CD8-positive, alpha-beta memory T cell (primary cell): Measurements from ENCODE around the gene FAP. TPM values are rescaled to one million over a fixed set of nuclear protein-coding genes. Genes with fewer than 3 reads are reported as not detected.

ENCODE experiments used
- CTCF ChIA-PET: fragments of 350-600 bp; sonication (Branson Sonifier 250); formaldehyde crosslinking; loops from one replicate; lab custom pipeline; 2021; ENCODE audit warnings: antibody characterized with exemption; lab: Charles Lee
- POLR2A ChIA-PET: fragments of 350-600 bp; sonication (Branson Sonifier 250); formaldehyde crosslinking; loops from one replicate; lab custom pipeline; 2021; ENCODE audit warnings: antibody characterized with exemption; lab: Charles Lee
- DNase-seq, 5 donors: peaks; one replicate each; pipeline versions ENCODE4 v3.0.0 to v3.0.0-alpha.2; 2020 to 2022; ENCODE audit warnings: mixed read lengths in 1 of 5
- H3K27ac ChIP-seq: one replicate; pipeline ENCODE4 v1.7.0; 2013; ENCODE audit warnings: low read depth, mild to moderate bottlenecking, low read length, moderate library complexity
- H3K27me3 ChIP-seq: 2 replicates; pipeline ENCODE4 v1.7.0; 2013; ENCODE audit warnings: low read length, mild to moderate bottlenecking; ENCODE audit not compliant: insufficient read depth, poor library complexity, severe bottlenecking
- H3K36me3 ChIP-seq: 2 replicates; pipeline ENCODE4 v1.7.0; 2013; ENCODE audit warnings: mild to moderate bottlenecking, low read length, moderate library complexity; ENCODE audit not compliant: insufficient read depth
- H3K4me1 ChIP-seq: 2 replicates; pipeline ENCODE4 v1.7.0; 2013; ENCODE audit warnings: mild to moderate bottlenecking, low read length, moderate library complexity; ENCODE audit not compliant: insufficient read depth
- H3K4me3 ChIP-seq: 2 replicates; pipeline ENCODE4 v1.7.0; 2013; ENCODE audit warnings: mild to moderate bottlenecking, low read length
- H3K9me3 ChIP-seq: 2 replicates; pipeline ENCODE4 v1.7.0; 2013; ENCODE audit warnings: mild to moderate bottlenecking, low read length
- H3K27ac Mint-ChIP-seq, 8 donors: one replicate each; pipeline ENCODE4 v1.8.0; 2020 to 2021; ENCODE audit warnings: mixed read lengths in 8 of 8, mild to moderate bottlenecking in 6 of 8, inconsistent platforms in 3 of 8, moderate library complexity in 3 of 8
- H3K27me3 Mint-ChIP-seq, 2 donors: one replicate each; pipeline ENCODE4 v1.8.0; 2020 to 2021; ENCODE audit warnings: mixed read lengths in 2 of 2, mild to moderate bottlenecking in 1 of 2, moderate library complexity in 1 of 2
- H3K36me3 Mint-ChIP-seq, 3 donors: one replicate each; pipeline ENCODE4 v1.8.0; 2020 to 2021; ENCODE audit warnings: mixed read lengths in 3 of 3, inconsistent platforms in 1 of 3, mild to moderate bottlenecking in 1 of 3
- H3K4me1 Mint-ChIP-seq, 3 donors: one replicate each; pipeline ENCODE4 v1.8.0; 2020 to 2021; ENCODE audit warnings: mixed read lengths in 3 of 3, inconsistent platforms in 1 of 3, mild to moderate bottlenecking in 1 of 3
- H3K4me3 Mint-ChIP-seq, 7 donors: one replicate each; pipeline ENCODE4 v1.8.0; 2020 to 2021; ENCODE audit warnings: mixed read lengths in 7 of 7, mild to moderate bottlenecking in 6 of 7, moderate library complexity in 4 of 7, inconsistent platforms in 2 of 7
- H3K9me3 Mint-ChIP-seq, 5 donors: one replicate each; pipeline ENCODE4 v1.8.0; 2020 to 2022; ENCODE audit warnings: mixed read lengths in 5 of 5, mild to moderate bottlenecking in 3 of 5, moderate library complexity in 2 of 5, inconsistent platforms in 1 of 5
- polyA plus RNA-seq: library from polyadenylated mRNA; unstranded; fragments of 300-500 nt; fragmentation: Illumina TruSeq; gene quantifications from one replicate; pipeline ENCODE4 v1.2.3, GENCODE V29; 2021
- total RNA-seq, 2 experiments: library from RNA; stranded (reverse); gene quantifications; one replicate each; pipeline ENCODE4 v1.2.3, GENCODE V29; 2021

FAP gene
- total and polyA plus RNA-seq, 3 experiments from 2014 or later = not detected

DNA sequence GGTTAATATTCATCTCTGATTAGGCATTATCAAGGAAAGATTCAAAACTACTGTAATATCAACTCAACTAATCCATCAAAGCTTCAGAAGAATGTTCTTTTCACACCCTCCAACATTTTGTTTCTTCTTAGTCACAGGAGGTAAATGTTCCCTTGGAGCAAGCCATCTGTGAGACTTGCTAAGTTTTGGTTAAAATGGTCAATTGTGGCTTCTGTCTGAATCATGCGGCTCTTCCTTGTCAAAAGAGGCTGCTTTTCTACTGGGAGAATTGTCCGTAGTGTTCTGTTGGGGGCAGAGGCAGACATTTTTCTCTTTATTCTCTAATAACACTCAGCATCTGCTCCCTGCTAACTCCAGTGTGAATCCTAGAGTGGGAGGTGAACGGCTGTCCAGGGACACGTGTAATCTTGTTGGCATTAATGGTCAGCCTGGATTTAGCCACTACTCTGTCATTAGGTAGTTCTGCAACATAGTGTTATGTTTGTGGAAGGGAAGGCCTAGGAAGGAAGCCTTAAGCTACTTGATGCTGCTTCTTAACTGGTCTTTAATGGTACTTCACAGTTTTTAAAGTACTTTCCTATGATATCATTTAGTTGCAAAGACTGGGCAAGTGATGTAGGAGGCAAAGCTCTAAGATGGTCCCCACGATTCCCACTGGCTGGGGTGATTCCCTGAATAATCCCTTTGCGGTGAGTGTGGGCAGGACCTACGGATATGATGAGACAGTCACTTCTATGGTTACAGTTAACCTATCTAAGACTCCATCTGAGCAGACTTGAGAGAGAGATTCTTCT lies 22.6 kb upstream of the FAP start:
- peaks cover 18 to 57% (median 34%) of the 10 kb centered on the region in 3 donors for H3K36me3 Mint-ChIP-seq
- no peak for DNase-seq

DNA sequence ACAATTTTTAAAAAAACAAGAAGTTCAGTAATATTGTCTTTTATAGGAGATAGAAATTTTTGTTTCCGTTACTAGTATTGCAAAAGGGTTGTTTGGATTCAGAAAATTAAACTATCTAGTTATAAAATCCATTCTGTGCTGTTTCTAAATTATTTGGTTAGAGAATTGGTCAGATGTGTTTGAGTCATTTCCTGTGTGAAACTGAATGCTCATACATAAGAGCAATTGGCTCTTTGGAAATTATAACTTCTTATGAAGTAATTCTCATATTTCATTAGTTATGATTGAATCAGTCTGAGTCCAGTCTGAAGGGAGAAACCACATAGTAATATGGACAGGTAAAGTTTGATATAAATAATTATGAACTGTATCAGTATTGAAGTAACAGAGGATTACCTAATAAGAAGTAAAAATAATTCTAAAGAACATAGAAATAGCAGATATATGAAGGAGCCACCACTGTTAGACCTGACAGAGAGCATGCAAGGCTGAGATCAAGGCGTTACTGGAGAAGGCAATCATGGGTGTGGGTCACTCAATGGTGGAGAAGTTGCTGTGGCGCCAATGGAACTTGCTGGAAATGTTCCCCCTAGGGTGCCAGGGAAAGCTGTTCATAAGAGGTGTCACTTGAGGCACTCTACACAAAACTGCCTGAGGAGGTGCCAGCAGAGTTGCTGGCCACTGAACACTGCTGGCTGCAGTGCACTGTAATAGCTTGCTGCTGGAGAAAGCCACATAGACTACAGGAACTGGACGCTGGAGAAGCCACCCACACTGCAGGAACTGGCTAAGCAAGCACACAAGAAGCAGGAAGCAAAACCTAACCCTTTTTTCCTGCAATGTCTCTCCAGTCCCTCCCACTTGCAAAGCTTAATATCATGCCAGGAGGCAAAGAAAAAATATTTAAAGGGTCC lies 18.0 kb upstream of the FAP start:
- Mint-ChIP-seq H3K36me3 (peaks cover 3 to 16% (median 15%) of the 10 kb centered on the region in 3 donors), H3K27ac (peak overlapping the region in 4 of 8 donors; percentile 1 to 53 (median 12)), H3K9me3 (no peaks in the 10 kb centered on the region), H3K27me3 (no peaks in the 10 kb centered on the region), H3K4me1 (peaks cover 13 to 20% (median 19%) of the 10 kb centered on the region in 3 donors), H3K4me3 (peak overlapping the region in 1 of 7 donors; percentile 3)
- no peak for DNase-seq
- Histone ChIP-seq H3K9me3 (no peaks in the 10 kb centered on the region), H3K4me3 (no peak overlapping the region), H3K27ac (no peak overlapping the region), H3K27me3 (no peaks in the 10 kb centered on the region), H3K4me1 (peaks cover 16% of the 10 kb centered on the region), H3K36me3 (peaks cover 5% of the 10 kb centered on the region)
- POLR2A ChIA-PET = no interaction called here
- CTCF ChIA-PET = no interaction called here

More for the DNA sequence above, 22.6 kb upstream of the FAP start:
- Mint-ChIP-seq H3K9me3 (no peaks in the 10 kb centered on the region), H3K27me3 (no peaks in the 10 kb centered on the region), H3K27ac (peak overlapping the region in 4 of 8 donors; percentile 12 to 80 (median 31)), H3K4me1 (peaks cover 11 to 13% (median 12%) of the 10 kb centered on the region in 3 donors), H3K4me3 (no peak overlapping the region)
- no peak overlapping the region for H3K27ac ChIP-seq
- H3K4me3 ChIP-seq = no peak overlapping the region
- H3K9me3 ChIP-seq = no peaks in the 10 kb centered on the region
- ChIA-PET CTCF (interaction anchor here (1.1 to 1.4 kb wide), 2 partner anchors 32 to 44 kb away, joined by 3 read pairs; no protein-coding TSS in a partner anchor), POLR2A (no interaction called here)
- no peaks in the 10 kb centered on the region for H3K27me3 ChIP-seq
- H3K4me1 ChIP-seq = peaks cover 12% of the 10 kb centered on the region
- peaks cover 9% of the 10 kb centered on the region for H3K36me3 ChIP-seq

DNA sequence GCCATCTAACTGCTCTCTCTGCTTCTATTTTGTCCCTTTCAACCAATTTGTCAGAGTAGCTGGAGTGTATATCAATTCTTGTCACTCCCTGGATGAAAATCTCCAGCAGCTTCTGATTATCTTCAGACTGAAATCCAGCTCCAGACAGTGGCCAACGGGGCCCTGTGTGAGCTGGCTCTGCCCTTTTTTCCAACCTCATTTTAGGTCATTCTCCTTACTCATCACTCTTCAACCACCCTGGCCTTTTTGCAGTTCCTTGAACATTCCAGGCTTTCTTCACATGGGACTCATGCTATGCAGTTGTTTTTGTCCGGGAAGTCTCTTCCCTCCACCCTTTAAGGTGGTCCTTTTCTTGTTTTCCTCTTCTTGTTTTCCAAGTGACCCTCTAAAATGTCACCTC lies 15.4 kb upstream of the FAP start:
- H3K4me3 Mint-ChIP-seq = no peak overlapping the region
- no peak overlapping the region for H3K4me3 ChIP-seq
- H3K27ac ChIP-seq = no peak overlapping the region
- H3K27me3 ChIP-seq = no peaks in the 10 kb centered on the region
- CTCF ChIA-PET = no interaction called here
- POLR2A ChIA-PET = no interaction called here
- no peak overlapping the region for H3K27ac Mint-ChIP-seq
- no peaks in the 10 kb centered on the region for H3K27me3 Mint-ChIP-seq
- peaks cover 16% of the 10 kb centered on the region for H3K4me1 ChIP-seq
- H3K9me3 Mint-ChIP-seq = no peaks in the 10 kb centered on the region
- DNase-seq = no peak
- H3K36me3 ChIP-seq = no peaks in the 10 kb centered on the region
- H3K36me3 Mint-ChIP-seq = peaks cover 0 to 4% (median 0%) of the 10 kb centered on the region in 3 donors
- H3K9me3 ChIP-seq = no peaks in the 10 kb centered on the region
- H3K4me1 Mint-ChIP-seq = peaks cover 13 to 20% (median 19%) of the 10 kb centered on the region in 3 donors

DNA sequence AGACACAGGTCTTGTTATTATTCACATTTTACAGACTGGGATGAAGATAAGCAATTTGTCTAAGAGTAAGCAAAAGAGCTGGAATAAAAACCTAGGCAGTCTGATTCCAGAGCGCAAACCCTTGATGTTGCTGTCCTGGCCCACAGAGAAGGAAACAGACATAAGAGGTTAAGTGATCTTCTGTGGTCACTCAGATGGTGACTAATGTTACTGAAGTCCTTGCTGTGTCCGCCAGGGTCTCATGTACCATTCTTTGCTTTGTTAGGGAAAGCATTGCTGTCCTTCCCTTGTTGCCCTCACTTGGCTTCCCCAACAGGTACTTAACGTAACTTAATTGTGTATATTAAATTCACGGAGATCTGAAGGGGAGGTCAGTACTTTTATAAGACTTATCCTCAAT lies 14.9 kb upstream of the FAP start:
- Histone ChIP-seq H3K27me3 (no peaks in the 10 kb centered on the region), H3K27ac (no peak overlapping the region), H3K4me3 (no peak overlapping the region), H3K9me3 (no peaks in the 10 kb centered on the region), H3K4me1 (peaks cover 16% of the 10 kb centered on the region), H3K36me3 (no peaks in the 10 kb centered on the region)
- DNase-seq = no peak
- no peaks in the 10 kb centered on the region for H3K9me3 Mint-ChIP-seq
- no peak overlapping the region for H3K4me3 Mint-ChIP-seq
- H3K36me3 Mint-ChIP-seq = peaks cover 0 to 4% (median 0%) of the 10 kb centered on the region in 3 donors
- ChIA-PET POLR2A (no interaction called here), CTCF (interaction anchor here (0.8 kb wide), 1 partner anchor 37 kb away, joined by 3 read pairs; no protein-coding TSS in a partner anchor)
- H3K4me1 Mint-ChIP-seq = peaks cover 13 to 20% (median 19%) of the 10 kb centered on the region in 3 donors
- no peak overlapping the region for H3K27ac Mint-ChIP-seq
- no peaks in the 10 kb centered on the region for H3K27me3 Mint-ChIP-seq

DNA sequence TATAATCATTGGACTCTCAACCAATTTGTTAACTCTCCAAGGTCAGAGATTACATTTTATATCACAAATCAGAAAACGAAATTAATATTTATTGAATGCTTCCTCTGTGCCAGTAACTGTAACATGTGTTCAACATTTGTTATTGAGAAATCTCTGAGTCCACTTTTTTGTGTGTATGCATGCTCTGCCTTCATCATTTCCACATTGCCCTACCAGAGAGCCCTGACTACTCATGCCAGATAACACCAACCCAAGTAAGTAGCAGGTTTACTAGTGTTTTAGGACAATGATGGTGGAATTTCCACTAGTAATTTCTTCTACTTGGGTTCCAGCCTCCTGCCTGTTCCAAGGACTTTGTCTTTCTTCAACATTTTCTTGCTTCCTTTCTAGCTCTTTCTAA lies 14.2 kb upstream of the FAP start:
- Mint-ChIP-seq H3K36me3 (peaks cover 0 to 1% (median 0%) of the 10 kb centered on the region in 3 donors), H3K27me3 (no peaks in the 10 kb centered on the region), H3K27ac (no peak overlapping the region), H3K4me3 (no peak overlapping the region), H3K9me3 (no peaks in the 10 kb centered on the region), H3K4me1 (peaks cover 13 to 20% (median 19%) of the 10 kb centered on the region in 3 donors)
- no peak for DNase-seq
- Histone ChIP-seq H3K27me3 (no peaks in the 10 kb centered on the region), H3K4me3 (no peak overlapping the region), H3K9me3 (no peaks in the 10 kb centered on the region), H3K36me3 (no peaks in the 10 kb centered on the region), H3K4me1 (peaks cover 16% of the 10 kb centered on the region), H3K27ac (no peak overlapping the region)
- CTCF ChIA-PET = interaction anchor here (0.8 kb wide), 1 partner anchor 36 kb away, joined by 3 read pairs; no protein-coding TSS in a partner anchor
- POLR2A ChIA-PET = no interaction called here

DNA sequence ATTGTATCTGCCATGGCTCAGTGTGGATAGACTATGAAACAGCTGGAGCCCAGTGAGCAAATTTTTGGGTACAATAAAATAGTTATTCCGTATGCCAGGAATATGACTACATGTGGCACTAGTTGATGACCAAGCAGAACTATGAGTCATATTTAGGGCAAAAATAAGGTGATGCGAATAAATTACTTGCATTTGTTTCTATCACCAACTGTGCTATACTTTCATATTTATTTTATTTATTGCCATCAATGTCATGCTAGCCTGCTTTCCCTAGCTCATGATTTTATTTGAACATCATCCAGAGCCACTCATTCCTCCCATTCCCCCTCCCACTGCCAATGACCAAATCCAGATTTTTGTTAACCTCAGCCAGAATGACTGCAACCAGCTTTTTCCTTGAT lies 13.3 kb upstream of the FAP start:
- H3K4me3 Mint-ChIP-seq = no peak overlapping the region
- POLR2A ChIA-PET = no interaction called here
- Histone ChIP-seq H3K9me3 (no peaks in the 10 kb centered on the region), H3K4me3 (no peak overlapping the region), H3K4me1 (peaks cover 12% of the 10 kb centered on the region), H3K27me3 (no peaks in the 10 kb centered on the region), H3K27ac (no peak overlapping the region), H3K36me3 (no peaks in the 10 kb centered on the region)
- H3K9me3 Mint-ChIP-seq = no peaks in the 10 kb centered on the region
- H3K27ac Mint-ChIP-seq = no peak overlapping the region
- DNase-seq = no peak
- peaks cover 0 to 1% (median 0%) of the 10 kb centered on the region in 3 donors for H3K36me3 Mint-ChIP-seq
- CTCF ChIA-PET = no interaction called here
- H3K4me1 Mint-ChIP-seq = peaks cover 9 to 14% (median 13%) of the 10 kb centered on the region in 3 donors
- H3K27me3 Mint-ChIP-seq = no peaks in the 10 kb centered on the region

DNA sequence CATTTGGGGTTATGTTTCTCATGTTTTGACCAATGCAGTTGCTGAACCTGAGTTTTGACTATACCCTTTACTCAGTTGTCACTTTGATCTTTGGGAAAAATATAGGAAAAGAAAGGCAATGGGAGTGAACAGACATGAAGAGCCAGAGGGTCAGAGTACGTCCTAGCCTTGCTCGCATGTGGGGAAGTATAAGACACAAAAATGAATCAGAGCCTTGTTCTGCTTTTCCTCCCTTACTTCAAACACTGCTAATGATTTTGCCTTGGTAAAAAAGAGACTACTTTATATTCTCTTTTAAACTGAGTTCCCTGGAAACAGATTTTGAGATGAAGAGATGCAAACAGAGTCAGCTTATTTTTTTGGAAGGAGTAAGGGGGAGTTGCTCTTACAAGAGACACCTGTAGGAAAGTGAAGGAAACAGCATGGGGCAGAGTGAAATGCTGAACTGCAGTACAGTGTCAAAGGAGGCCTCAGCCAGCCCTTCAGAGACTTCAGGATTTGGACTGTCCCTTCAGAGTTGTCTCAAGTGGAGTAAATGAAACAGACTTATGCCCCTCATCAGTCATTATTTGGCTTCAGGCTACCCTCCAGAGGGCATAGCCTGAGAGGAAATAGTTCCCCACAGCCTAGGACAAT lies 11.1 kb upstream of the FAP start:
- ChIA-PET CTCF (no interaction called here), POLR2A (no interaction called here)
- H3K36me3 Mint-ChIP-seq = peaks cover 0 to 1% (median 0%) of the 10 kb centered on the region in 3 donors
- Histone ChIP-seq H3K4me3 (no peak overlapping the region), H3K27me3 (no peaks in the 10 kb centered on the region), H3K4me1 (no peaks in the 10 kb centered on the region), H3K9me3 (no peaks in the 10 kb centered on the region), H3K27ac (no peak overlapping the region), H3K36me3 (no peaks in the 10 kb centered on the region)
- no peak overlapping the region for H3K4me3 Mint-ChIP-seq
- peaks cover 0 to 9% of the 10 kb centered on the region in 2 donors for H3K27me3 Mint-ChIP-seq
- no peaks in the 10 kb centered on the region for H3K9me3 Mint-ChIP-seq
- DNase-seq = no peak
- peak overlapping the region in 1 of 8 donors; percentile 61 for H3K27ac Mint-ChIP-seq
- H3K4me1 Mint-ChIP-seq = no peaks in the 10 kb centered on the region
